NCI-H1092 (cell line): ENCODE measurements around the gene PGF.

Source experiments
- DNase-seq: peaks from one replicate; lab custom pipeline; 2025; lab: John Stamatoyannopoulos, UW

PGF gene

GRCh38 chr14:74956280-74957072 lies 1.1 kb upstream of the PGF start:
- no peak for DNase-seq

DNA sequence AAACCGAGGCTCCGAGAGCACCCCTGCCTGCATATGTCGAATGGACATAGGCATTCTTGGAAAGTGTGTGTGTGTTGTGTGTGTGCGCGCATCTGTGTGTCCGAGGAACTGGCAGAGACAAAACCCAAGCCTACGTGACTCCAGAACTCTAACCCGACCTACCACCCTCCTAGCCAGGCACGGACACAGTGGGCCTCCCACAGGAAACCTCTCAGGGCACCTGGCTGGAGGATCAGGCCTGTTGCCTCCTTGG lies 556 bp upstream of the PGF start:
- DNase-seq, result no peak

GRCh38 chr14:74954947-74955228 lies 509 bp downstream of the PGF start:
- no peak for DNase-seq

GRCh38 chr14:74954232-74954946 lies 1.0 kb downstream of the PGF start:
- peak; percentile 75 for DNase-seq

DNA sequence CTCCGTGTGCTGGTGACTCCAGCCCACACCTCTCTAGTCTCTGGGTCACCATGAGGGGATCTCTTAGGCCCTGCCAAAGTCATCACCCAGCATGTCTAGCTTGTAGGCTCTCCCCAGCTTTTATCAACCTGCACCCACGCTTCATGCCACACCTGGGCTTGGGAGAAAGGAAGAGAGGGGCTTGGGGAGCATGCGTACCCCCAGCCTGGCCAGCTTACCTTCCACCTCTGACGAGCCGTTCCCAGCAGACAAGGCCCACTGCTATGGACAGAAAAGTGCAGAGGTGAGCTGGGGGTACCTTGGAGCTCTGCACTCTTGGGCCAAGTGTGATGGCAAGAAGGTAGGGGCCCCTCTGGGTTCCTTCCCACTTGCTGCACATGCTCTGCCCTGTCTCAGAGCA lies 1.7 kb downstream of the PGF start:
- no peak for DNase-seq

DNA sequence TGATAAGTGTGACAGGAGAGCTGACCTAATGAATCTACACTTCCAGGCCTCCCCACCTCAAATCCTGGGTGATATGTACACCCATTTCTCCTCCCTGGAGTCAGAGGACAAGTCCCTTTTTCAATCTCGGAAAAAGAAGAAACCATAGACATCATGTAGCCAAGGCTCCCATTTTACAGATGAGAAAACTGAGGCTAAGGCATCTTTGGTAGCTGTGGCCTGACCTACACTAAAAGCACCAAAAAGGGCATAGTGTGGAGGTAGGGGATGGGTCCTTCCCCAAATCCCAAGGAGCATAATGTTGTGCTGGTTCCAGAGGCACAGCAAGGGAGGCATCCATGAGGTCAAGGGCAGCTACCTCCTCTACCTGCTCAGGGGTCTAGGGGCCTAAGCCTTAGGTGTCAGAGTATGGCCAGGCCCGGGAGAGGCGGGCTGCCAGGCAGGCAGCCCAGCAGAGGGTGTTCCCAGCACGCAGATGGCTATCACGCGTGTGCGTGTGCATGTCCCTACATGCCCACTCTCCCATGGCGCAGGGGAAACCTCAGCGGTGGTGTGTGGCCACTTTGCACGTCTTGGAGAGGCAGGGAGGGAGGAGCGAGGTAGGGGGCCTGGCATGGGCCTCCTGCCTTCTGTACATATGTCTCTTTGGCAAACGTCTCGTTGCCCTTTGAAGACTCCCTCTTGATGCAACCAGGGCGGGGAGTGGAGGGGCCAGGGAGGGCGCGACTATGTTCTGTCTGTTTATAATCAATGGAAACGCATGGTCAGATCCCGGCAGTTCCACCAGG lies 2.5 kb downstream of the PGF start:
- no peak for DNase-seq

- DNase-seq, result no peak
Measured at GRCh38 chr14:74952180-74952665, 3.2 kb downstream of the PGF start.

- DNase-seq, result no peak
Measured at GRCh38 chr14:74951443-74952179, 3.8 kb downstream of the PGF start.

GRCh38 chr14:74950795-74951442 lies 4.5 kb downstream of the PGF start:
- DNase-seq, result no peak

DNA sequence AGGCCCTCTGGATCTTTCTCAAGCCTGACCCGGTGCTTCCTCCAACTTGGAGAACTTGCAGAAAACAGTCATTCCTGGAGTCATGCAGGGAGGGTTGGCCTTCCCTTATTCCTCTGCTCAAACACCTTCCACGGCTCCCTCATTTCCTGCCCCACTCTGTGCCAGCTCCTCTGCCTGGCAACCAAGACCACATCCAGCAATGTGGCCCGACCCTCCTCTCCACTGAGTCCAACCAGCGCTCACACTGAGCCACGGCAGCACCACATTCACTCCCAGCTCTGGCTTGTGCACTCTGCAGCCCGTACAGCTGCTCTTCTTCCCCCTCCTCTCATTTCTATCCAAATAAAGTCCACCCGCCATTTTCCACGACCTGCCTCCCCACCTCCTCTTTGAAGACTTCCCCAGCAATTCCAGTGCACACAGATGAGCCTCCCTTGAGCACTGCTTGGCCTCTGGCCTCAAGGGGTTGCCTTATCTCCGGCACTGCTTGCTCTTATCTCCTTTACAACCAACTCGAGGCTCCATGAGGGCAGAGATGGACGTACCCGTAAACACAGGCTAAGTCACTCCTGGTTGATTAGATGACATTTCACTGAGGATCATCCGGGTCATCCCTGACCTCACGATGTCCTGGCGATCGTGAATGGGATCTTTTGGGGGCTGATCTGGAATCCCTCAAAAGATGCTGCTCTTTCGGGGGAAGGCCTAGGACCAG lies 5.4 kb downstream of the PGF start:
- DNase-seq, result no peak

DNA sequence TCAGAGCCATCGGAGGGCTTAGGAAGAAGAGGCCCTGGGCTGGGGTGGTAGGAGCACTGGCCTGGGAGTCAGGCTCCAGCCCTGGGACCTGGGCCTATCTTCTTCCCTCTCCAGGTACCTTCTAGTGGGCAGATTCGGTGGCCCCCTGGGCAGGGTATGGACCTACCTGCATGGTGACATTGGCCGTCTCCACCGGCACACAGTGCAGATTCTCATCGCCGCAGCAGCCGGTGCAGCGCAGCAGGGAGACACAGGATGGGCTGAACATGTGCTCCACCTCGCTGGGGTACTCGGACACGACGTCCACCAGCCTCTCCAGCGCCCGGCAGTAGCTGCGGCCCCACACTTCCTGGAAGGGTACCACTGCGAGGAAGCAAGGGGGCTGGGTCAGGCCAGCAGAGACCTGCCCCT lies 6.2 kb downstream of the PGF start:
- DNase-seq, result no peak

- no peak for DNase-seq
Measured at GRCh38 chr14:74948228-74949175, 6.9 kb downstream of the PGF start.

GRCh38 chr14:74947353-74948227 lies 7.8 kb downstream of the PGF start:
- no peak for DNase-seq

GRCh38 chr14:74946659-74947281 lies 8.6 kb downstream of the PGF start:
- DNase-seq, result no peak

DNA sequence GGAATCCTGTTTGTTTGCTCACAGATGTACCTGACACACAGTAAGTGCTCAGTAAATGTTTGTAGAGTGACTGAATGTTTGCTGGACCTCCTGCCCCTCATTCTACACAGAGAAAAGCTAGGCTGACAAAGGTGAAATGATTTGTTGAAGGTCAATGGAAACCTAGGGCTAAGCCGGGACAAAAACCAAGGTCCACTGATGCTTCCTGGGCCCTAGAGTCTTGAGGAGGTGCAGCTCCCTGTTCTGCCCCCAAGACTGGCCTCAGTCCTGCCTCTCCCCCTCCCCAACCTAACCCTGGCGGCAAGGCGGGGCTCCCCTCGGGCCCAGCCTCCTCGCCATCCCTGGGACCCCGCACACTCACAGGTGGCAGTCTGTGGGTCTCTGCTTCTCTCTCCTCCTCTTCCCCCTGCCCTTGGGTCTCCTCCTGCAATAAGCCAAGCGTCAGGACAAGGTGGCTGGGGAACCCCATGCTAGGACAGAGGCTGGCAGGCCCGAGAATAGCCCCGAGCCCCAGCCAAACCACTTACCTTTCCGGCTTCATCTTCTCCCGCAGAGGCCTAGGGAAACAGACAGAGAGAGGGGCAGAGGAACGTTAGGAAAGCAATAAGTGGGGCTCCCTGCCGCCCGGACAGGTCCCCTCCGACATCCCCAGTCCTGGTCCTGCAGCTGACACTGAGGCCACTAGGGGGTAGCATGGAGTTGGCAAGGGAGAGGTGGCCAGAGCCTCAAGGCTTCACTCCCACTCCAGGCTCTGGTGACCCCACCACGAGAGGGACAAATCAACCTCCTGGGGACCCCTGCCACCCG lies 9.3 kb downstream of the PGF start:
- peak; percentile 66 for DNase-seq

DNA sequence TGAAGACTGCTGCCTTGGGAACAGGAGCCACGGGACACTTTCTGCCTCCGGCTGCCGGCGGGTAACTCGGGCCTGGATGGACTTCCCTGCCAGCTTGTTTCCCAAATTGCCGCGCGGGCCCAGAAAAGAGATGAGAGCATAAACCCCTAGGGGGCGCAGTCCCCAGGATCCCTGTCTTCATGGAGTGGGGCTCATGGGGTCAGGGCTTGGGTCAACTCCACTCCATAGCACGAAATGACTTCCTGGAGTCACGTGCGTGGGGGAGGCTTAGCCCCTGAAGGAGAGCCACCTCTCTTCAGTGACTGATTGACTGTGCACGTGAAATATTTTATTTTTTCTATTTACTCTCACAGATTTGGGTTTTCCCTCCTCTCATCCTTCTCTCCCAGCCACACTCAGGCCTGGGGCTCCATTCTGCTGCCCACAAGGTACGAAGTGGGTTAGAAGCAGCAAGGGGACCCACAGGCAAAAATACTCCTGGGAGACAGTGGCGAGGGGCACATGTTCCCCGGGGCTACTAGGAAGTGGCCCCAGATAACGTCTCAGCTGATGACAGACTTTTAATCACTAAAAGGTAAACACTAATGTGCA lies 10.0 kb downstream of the PGF start:
- no peak for DNase-seq

DNA sequence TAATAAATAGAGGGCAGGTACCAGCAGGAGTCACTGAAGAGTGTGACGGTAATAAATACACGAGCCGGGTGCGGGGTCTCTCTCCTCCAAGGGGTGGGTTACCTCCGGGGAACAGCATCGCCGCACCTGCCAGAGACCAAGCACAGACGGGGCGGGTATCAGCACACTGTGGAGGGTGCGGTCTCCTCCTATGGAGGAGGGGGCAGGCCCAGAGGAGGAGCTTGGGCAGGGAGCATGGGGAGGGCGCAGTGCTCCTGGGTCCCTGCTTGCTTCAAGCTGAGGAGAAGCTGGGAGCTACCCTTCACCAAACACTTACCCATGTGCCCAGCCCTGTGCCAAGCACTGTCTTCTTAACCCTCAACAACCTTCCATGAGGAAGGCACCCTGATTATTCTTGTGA lies 12.8 kb downstream of the PGF start:
- no peak for DNase-seq
